ENCODE measurements around the gene OLFM3.

The OLFM3 gene

GRCh38 chr1:101996825-101997465 is at the start of gene OLFM3:
Gene OLFM3 (minus strand): TSS chr1:101996926.
- DNase-seq = no peak

GRCh38 chr1:102045752-102046151 is 49.0 kb upstream of the OLFM3 start:
- no peak for DNase-seq

- no peak for DNase-seq
These were observed 35.8 kb upstream of the OLFM3 start for GRCh38 chr1:102032534-102032933.

- DNase-seq = no peak
These were observed 22.8 kb upstream of the OLFM3 start for GRCh38 chr1:102019530-102019929.

GRCh38 chr1:102015728-102016127 is 19.0 kb upstream of the OLFM3 start:
- no peak for DNase-seq

GRCh38 chr1:102002057-102002456 is 5.3 kb upstream of the OLFM3 start:
- no peak for DNase-seq

GRCh38 chr1:101995984-101996745 is 561 bp downstream of the OLFM3 start:
- DNase-seq = no peak

- no peak for DNase-seq
These were observed 3.0 kb downstream of the OLFM3 start for GRCh38 chr1:101993710-101994109.

GRCh38 chr1:101992821-101993575 is 3.7 kb downstream of the OLFM3 start:
- DNase-seq = no peak

GRCh38 chr1:101980974-101981373 is 15.8 kb downstream of the OLFM3 start:
- DNase-seq = no peak

GRCh38 chr1:101977266-101977665 is 19.5 kb downstream of the OLFM3 start:
- no peak for DNase-seq

- no peak for DNase-seq
These were observed 20.6 kb downstream of the OLFM3 start for GRCh38 chr1:101976161-101976560.

- DNase-seq = no peak
These were observed 21.4 kb downstream of the OLFM3 start for GRCh38 chr1:101975371-101975770.

GRCh38 chr1:101974599-101975274 is 22.0 kb downstream of the OLFM3 start:
- no peak for DNase-seq

GRCh38 chr1:101971304-101971703 is 25.4 kb downstream of the OLFM3 start:
- DNase-seq = no peak

- DNase-seq = no peak
These were observed 28.9 kb downstream of the OLFM3 start for GRCh38 chr1:101967871-101968270.

- no peak for DNase-seq
These were observed 31.4 kb downstream of the OLFM3 start for GRCh38 chr1:101965341-101965740.

GRCh38 chr1:101964708-101965107 is 32.0 kb downstream of the OLFM3 start:
- DNase-seq = no peak

- no peak for DNase-seq
These were observed 36.6 kb downstream of the OLFM3 start for GRCh38 chr1:101960142-101960541.

- no peak for DNase-seq
These were observed 37.3 kb downstream of the OLFM3 start for GRCh38 chr1:101959456-101959855.

- DNase-seq = no peak
These were observed 39.0 kb downstream of the OLFM3 start for GRCh38 chr1:101957771-101958170.

- DNase-seq = no peak
These were observed 43.1 kb downstream of the OLFM3 start for GRCh38 chr1:101953623-101954022.

GRCh38 chr1:101945884-101946283 is 50.8 kb downstream of the OLFM3 start:
- DNase-seq = no peak

Measured in activated CD4-positive, CD25-positive, alpha-beta regulatory T cell treated with anti-CD3 and anti-CD28 coated beads, Interleukin-2, amount 50 U/mL, for 72 hours (primary cell).